H1 (cell line): ENCODE data around the gene CBFA2T2.

Experiments
- ATF2 ChIP-seq: IDR thresholded peaks from 2 replicates; pipeline ENCODE4 v1.6.1; 2012; ENCODE audit warnings: low read length, inconsistent platforms
- ATF3 ChIP-seq: IDR thresholded peaks from 2 replicates; pipeline ENCODE4 v1.6.1; 2011; ENCODE audit warnings: low read depth, mild to moderate bottlenecking, low read length; ENCODE audit not compliant: insufficient read depth
- BRCA1 ChIP-seq: IDR thresholded peaks from 2 replicates; pipeline ENCODE4 v1.6.1; 2012; ENCODE audit warnings: low read depth, low read length, improper control_type of control experiment
- CEBPB ChIP-seq: IDR thresholded peaks from 2 replicates; pipeline ENCODE4 v1.6.1; 2012; ENCODE audit warnings: low read depth, low read length
- CHD2 ChIP-seq: IDR thresholded peaks from 2 replicates; pipeline ENCODE4 v1.6.1; 2012; ENCODE audit warnings: low read length, improper control_type of control experiment
- CTCF ChIP-seq, 3 experiments: IDR thresholded peaks; 1 replicate in 2 of 3; 2 replicates in 1 of 3; pipeline versions ENCODE4 v1.5.1 to v1.6.1; 2011; ENCODE audit warnings: low read length in 3 of 3, mild to moderate bottlenecking in 3 of 3, inconsistent platforms in 2 of 3, low read depth in 1 of 3, moderate library complexity in 1 of 3; ENCODE audit not compliant: insufficient read depth in 1 of 3; ENCODE audit errors: control extremely low read depth in 1 of 3
- HDAC6 ChIP-seq: IDR thresholded peaks from one replicate; pipeline ENCODE4 v1.7.1; 2012; ENCODE audit warnings: low read depth, mild to moderate bottlenecking, inconsistent platforms, low read length, moderate library complexity
- JUND ChIP-seq: IDR thresholded peaks from 2 replicates; pipeline ENCODE4 v1.6.1; 2011; ENCODE audit warnings: mild to moderate bottlenecking, improper control_type of control experiment, low read length
- MAFK ChIP-seq: IDR thresholded peaks from 2 replicates; pipeline ENCODE4 v1.6.1; 2012; ENCODE audit warnings: low read depth, mild to moderate bottlenecking, improper control_type of control experiment, low read length
- POLR2A ChIP-seq, 2 experiments: IDR thresholded peaks; 1 replicate in 1 of 2; 2 replicates in 1 of 2; pipeline ENCODE4 v1.6.1; 2011; ENCODE audit warnings: low read depth in 2 of 2, low read length in 2 of 2, mild to moderate bottlenecking in 2 of 2; ENCODE audit errors: control extremely low read depth in 1 of 2
- POLR2AphosphoS5 ChIP-seq: IDR thresholded peaks from 2 replicates; pipeline ENCODE4 v1.6.1; 2011; ENCODE audit warnings: low read depth, low read length
- RFX5 ChIP-seq: IDR thresholded peaks from 2 replicates; pipeline ENCODE4 v1.6.1; 2011; ENCODE audit warnings: low read depth, low read length, improper control_type of control experiment, borderline replicate concordance
- SIX5 ChIP-seq: IDR thresholded peaks from 2 replicates; pipeline ENCODE4 v1.6.1; 2011; ENCODE audit warnings: mild to moderate bottlenecking, low read depth, low read length
- TEAD4 ChIP-seq: IDR thresholded peaks from 2 replicates; pipeline ENCODE4 v1.6.1; 2012; ENCODE audit warnings: low read depth, low read length, inconsistent platforms, mixed read lengths

- TF ChIP-seq CHD2 (no peak), CTCF (IDR thresholded peaks at IDR 0.05; ENCODE audit: control extremely low read depth in 1 of 3, insufficient read depth in 1 of 3, low read depth in 1 of 3, low read length in 3 of 3) (no peak), SIX5 (no peak), CEBPB (no peak), POLR2A (IDR thresholded peaks at IDR 0.05; ENCODE audit: control extremely low read depth in 1 of 2, low read depth in 2 of 2, low read length in 2 of 2) (no peak), POLR2AphosphoS5 (no peak), ATF2 (no peak), HDAC6 (no peak), JUND (no peak), BRCA1 (no peak), RFX5 (no peak), MAFK (no peak), ATF3 (no peak), TEAD4 (no peak)
Observed at GRCh38 chr20:33664085-33664761, 174.3 kb downstream of the CBFA2T2 start.
